Measurements from ENCODE around the gene IFT172.

Gene IFT172

DNA sequence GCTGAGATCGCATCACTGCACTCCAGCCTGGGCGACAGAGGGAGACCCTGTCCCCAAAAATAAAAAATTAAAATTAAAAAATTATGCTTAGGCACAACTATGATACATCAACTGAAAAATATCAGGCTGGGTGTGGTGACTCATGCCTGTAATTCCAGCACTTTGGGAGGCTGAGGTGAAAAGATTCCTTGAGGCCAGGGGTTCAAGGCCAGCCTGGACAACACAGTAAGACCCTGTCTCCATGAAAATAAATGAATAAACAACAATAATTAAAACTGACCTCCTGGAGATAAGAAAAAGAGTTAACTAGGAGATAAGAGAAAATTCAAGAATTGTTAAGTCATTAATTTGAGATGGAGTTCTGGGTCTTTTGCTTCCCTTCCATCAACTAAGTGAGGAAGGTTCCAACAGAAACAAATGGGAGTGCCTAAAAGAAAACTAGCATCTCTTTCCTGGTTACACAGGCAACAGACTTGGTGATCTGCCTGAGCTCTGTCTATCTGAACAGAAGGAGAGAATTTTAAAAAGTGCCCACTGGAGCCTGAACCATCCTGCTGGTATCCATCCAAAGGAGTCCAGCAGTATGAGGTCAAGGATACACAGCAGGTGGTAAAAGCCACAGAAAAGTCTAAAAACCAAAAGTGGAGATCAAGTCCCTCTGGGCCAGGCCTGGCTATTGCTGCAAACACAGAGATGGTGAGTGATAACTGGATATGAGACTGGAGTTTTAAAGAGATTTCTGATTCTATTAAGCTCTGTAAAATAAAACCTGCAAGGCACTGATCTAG, 89.0 kb downstream of the IFT172 start:
- H3K36me3 ChIP-seq (ENCODE audit: low read length) = peaks cover 6% of the 10 kb centered on the region; the same call in 1 of the 2 replicates
- TF ChIP-seq, protein P1, sequence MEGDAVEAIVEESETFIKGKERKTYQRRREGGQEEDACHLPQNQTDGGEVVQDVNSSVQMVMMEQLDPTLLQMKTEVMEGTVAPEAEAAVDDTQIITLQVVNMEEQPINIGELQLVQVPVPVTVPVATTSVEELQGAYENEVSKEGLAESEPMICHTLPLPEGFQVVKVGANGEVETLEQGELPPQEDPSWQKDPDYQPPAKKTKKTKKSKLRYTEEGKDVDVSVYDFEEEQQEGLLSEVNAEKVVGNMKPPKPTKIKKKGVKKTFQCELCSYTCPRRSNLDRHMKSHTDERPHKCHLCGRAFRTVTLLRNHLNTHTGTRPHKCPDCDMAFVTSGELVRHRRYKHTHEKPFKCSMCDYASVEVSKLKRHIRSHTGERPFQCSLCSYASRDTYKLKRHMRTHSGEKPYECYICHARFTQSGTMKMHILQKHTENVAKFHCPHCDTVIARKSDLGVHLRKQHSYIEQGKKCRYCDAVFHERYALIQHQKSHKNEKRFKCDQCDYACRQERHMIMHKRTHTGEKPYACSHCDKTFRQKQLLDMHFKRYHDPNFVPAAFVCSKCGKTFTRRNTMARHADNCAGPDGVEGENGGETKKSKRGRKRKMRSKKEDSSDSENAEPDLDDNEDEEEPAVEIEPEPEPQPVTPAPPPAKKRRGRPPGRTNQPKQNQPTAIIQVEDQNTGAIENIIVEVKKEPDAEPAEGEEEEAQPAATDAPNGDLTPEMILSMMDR (IDR thresholded peaks at IDR 0.05; ENCODE audit: insufficient read depth, low read length, poor library complexity, severe bottlenecking) = no peak
- TF ChIP-seq EZH2phosphoT487 (conservative IDR thresholded peaks at IDR 0.05; ENCODE audit: low read length) = no peak

DNA sequence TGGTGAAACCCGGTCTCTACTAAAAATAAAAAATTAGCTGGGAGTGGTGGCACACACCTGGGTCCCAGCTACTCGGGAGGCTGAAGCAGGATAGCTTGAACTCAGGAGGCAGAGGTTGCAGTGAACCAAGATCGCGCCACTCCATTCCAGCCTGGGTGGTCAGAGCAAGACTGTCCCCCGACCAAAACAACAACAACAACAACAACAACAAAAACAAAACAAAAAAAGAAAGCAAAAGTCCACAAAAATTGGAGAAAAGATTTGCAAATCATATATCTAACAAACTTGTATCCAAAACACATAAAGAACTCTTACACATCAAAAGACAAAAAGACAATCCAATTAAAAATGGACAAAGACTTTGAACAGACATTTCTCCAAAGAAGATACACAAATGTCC, 90.6 kb downstream of the IFT172 start:
- Histone ChIP-seq H3K79me2 (ENCODE audit: insufficient read depth, low read length) (peaks cover 100% of the 10 kb centered on the region), H3K36me3 (ENCODE audit: low read length) (peaks cover 6% of the 10 kb centered on the region; the same call in 1 of the 2 replicates), H2AFZ (ENCODE audit: low read depth, low read length, severe bottlenecking) (no peak overlapping the region), H3K4me3 (ENCODE audit: insufficient read depth, low read length, poor library complexity, severe bottlenecking) (no peak overlapping the region), H3F3A (ENCODE audit: insufficient read depth) (peaks cover 7% of the 10 kb centered on the region; the same call in 1 of the 2 replicates), H3K27ac (ENCODE audit: low read depth, low read length) (no peak overlapping the region), H3K4me2 (ENCODE audit: low read depth, low read length, poor library complexity, severe bottlenecking) (no peak overlapping the region), H4K20me1 (ENCODE audit: low read depth, low read length) (peaks cover 34% of the 10 kb centered on the region; the same call in 1 of the 2 replicates), H3K9me2 (replicated peaks; ENCODE audit: insufficient read depth, low read length) (no peaks in the 10 kb centered on the region), H3K27me3 (ENCODE audit: low read length) (no peaks in the 10 kb centered on the region), H3K9me3 (ENCODE audit: insufficient read depth, low read length) (no peaks in the 10 kb centered on the region), H3K9ac (ENCODE audit: low read length) (no peak overlapping the region)
- TF ChIP-seq, protein P1 (IDR thresholded peaks at IDR 0.05; ENCODE audit: insufficient read depth, low read length, poor library complexity, severe bottlenecking) = no peak
- no peak for TF ChIP-seq EZH2phosphoT487 (conservative IDR thresholded peaks at IDR 0.05; ENCODE audit: low read length)

More for the DNA sequence above, 89.0 kb downstream of the IFT172 start:
- peaks cover 100% of the 10 kb centered on the region for H3K79me2 ChIP-seq (ENCODE audit: insufficient read depth, low read length)
- H4K20me1 ChIP-seq (ENCODE audit: low read depth, low read length) = peaks cover 34% of the 10 kb centered on the region; the same call in 1 of the 2 replicates
- H3K4me2 ChIP-seq (ENCODE audit: low read depth, low read length, poor library complexity, severe bottlenecking) = no peak overlapping the region
- H3K4me3 ChIP-seq (ENCODE audit: insufficient read depth, low read length, poor library complexity, severe bottlenecking) = no peak overlapping the region
- no peak overlapping the region for H3K27ac ChIP-seq (ENCODE audit: low read depth, low read length)
- H3K27me3 ChIP-seq (ENCODE audit: low read length) = no peaks in the 10 kb centered on the region
- no peaks in the 10 kb centered on the region for H3K9me2 ChIP-seq (replicated peaks; ENCODE audit: insufficient read depth, low read length)
- no peak overlapping the region for H2AFZ ChIP-seq (ENCODE audit: low read depth, low read length, severe bottlenecking)
- peaks cover 7% of the 10 kb centered on the region; the same call in 1 of the 2 replicates for H3F3A ChIP-seq (ENCODE audit: insufficient read depth)
- H3K9ac ChIP-seq (ENCODE audit: low read length) = no peak overlapping the region
- no peaks in the 10 kb centered on the region for H3K9me3 ChIP-seq (ENCODE audit: insufficient read depth, low read length)

Data from SU-DHL-6 (cell line).